ENCODE results near the gene RHBDF2.
A peak's percentile ranks its signal among the peaks of the same experiment; 100 is the strongest.

RHBDF2 gene

GRCh38 chr17:76444518-76445311 lies 56.5 kb downstream of the RHBDF2 start:
- peak in 2 of 51 donors; percentile 9 to 15 for DNase-seq

GRCh38 chr17:76442341-76443338 lies 58.6 kb downstream of the RHBDF2 start:
- DNase-seq: no peak

GRCh38 chr17:76441686-76442340 lies 59.4 kb downstream of the RHBDF2 start:
- no peak for DNase-seq

GRCh38 chr17:76440751-76441362 lies 60.4 kb downstream of the RHBDF2 start:
- DNase-seq: no peak

- DNase-seq: no peak
Measured at GRCh38 chr17:76439314-76439928, 61.8 kb downstream of the RHBDF2 start.

- DNase-seq: no peak
Measured at GRCh38 chr17:76438906-76439305, 62.3 kb downstream of the RHBDF2 start.

- DNase-seq: no peak
Measured at GRCh38 chr17:76437467-76438402, 63.5 kb downstream of the RHBDF2 start.

GRCh38 chr17:76435751-76436150 lies 65.5 kb downstream of the RHBDF2 start:
- no peak for DNase-seq

- no peak for DNase-seq
Measured at GRCh38 chr17:76434870-76435269, 66.4 kb downstream of the RHBDF2 start.

GRCh38 chr17:76433693-76434092 lies 67.5 kb downstream of the RHBDF2 start:
- DNase-seq: no peak

- no peak for DNase-seq
Measured at GRCh38 chr17:76432712-76433336, 68.4 kb downstream of the RHBDF2 start.

- no peak for DNase-seq
Measured at GRCh38 chr17:76432004-76432403, 69.2 kb downstream of the RHBDF2 start.

- no peak for DNase-seq
Measured at GRCh38 chr17:76431509-76431908, 69.7 kb downstream of the RHBDF2 start.

- DNase-seq: no peak
Measured at GRCh38 chr17:76428511-76428910, 72.7 kb downstream of the RHBDF2 start.

- DNase-seq: peak in 1 of 51 donors; percentile 14
Measured at GRCh38 chr17:76427501-76428231, 73.6 kb downstream of the RHBDF2 start.

- DNase-seq: no peak
Measured at GRCh38 chr17:76426853-76427252, 74.4 kb downstream of the RHBDF2 start.

- DNase-seq: no peak
Measured at GRCh38 chr17:76422860-76423259, 78.4 kb downstream of the RHBDF2 start.

GRCh38 chr17:76422406-76422805 lies 78.8 kb downstream of the RHBDF2 start:
- DNase-seq: no peak

- peak in 2 of 51 donors; percentile 10 to 16 for DNase-seq
Measured at GRCh38 chr17:76421044-76421407, 80.2 kb downstream of the RHBDF2 start.

All from hypothalamus (tissue), 51 donors.